GM23248 (cell line): ENCODE results near the gene ABR. TPM values are rescaled to one million over a fixed set of nuclear protein-coding genes. Genes with fewer than 3 reads are reported as not detected.

Experiments used
- DNase-seq: peaks from one replicate; pipeline ENCODE4 v3.0.0-alpha.2; 2015
- H2AFZ ChIP-seq: fragments of 200-600 bp; sonication (generic); 2 replicates; pipeline ENCODE4 v1.6.1; 2016; ENCODE audit warnings: antibody characterized with exemption
- H3F3A ChIP-seq: fragments of 200-600 bp; sonication (generic); 2 replicates; pipeline ENCODE4 v1.6.1; 2016; ENCODE audit warnings: mild to moderate bottlenecking, antibody characterized with exemption, mixed run types; ENCODE audit not compliant: insufficient read depth
- H3K27ac ChIP-seq: fragments of 200-600 bp; sonication (generic); 2 replicates; pipeline ENCODE4 v1.5.1; 2016; ENCODE audit warnings: mild to moderate bottlenecking
- H3K27me3 ChIP-seq: fragments of 200-600 bp; sonication (generic); replicated peaks from 2 replicates; pipeline ENCODE4 v1.6.1; 2016; ENCODE audit warnings: mild to moderate bottlenecking; ENCODE audit not compliant: insufficient read depth
- H3K36me3 ChIP-seq: fragments of 200-600 bp; sonication (generic); 2 replicates; pipeline ENCODE4 v1.6.1; 2016; ENCODE audit warnings: low read depth, mild to moderate bottlenecking
- H3K4me1 ChIP-seq: fragments of 200-600 bp; sonication (generic); 2 replicates; pipeline ENCODE4 v1.6.1; 2016; ENCODE audit warnings: mild to moderate bottlenecking; ENCODE audit not compliant: insufficient read depth
- H3K4me2 ChIP-seq: fragments of 200-600 bp; sonication (generic); one replicate; pipeline ENCODE4 v1.6.1; 2016; ENCODE audit warnings: mild to moderate bottlenecking; ENCODE audit not compliant: unreplicated experiment
- H3K4me3 ChIP-seq: fragments of 200-600 bp; sonication (generic); 2 replicates; pipeline ENCODE4 v1.5.1; 2016; ENCODE audit warnings: mild to moderate bottlenecking
- H3K79me2 ChIP-seq: fragments of 200-600 bp; sonication (generic); 2 replicates; pipeline ENCODE4 v1.6.1; 2016; ENCODE audit warnings: mild to moderate bottlenecking; ENCODE audit not compliant: insufficient read depth
- H3K9ac ChIP-seq: fragments of 200-600 bp; sonication (generic); 2 replicates; pipeline ENCODE4 v1.6.1; 2016; ENCODE audit warnings: mild to moderate bottlenecking
- H3K9me2 ChIP-seq: fragments of 200-600 bp; sonication (generic); 2 replicates; pipeline ENCODE4 v1.6.1; 2016; ENCODE audit warnings: mixed run types, mild to moderate bottlenecking, moderate library complexity; ENCODE audit not compliant: insufficient read depth
- H3K9me3 ChIP-seq: fragments of 200-600 bp; sonication (generic); one replicate; pipeline ENCODE4 v1.6.1; 2017; ENCODE audit warnings: low read depth
- H4K20me1 ChIP-seq: fragments of 200-600 bp; sonication (generic); 2 replicates; pipeline ENCODE4 v1.6.0; 2016; ENCODE audit not compliant: insufficient read depth
- EZH2 ChIP-seq: fragments of 200-600 bp; sonication (generic); IDR thresholded peaks from 2 replicates; pipeline ENCODE4 v1.6.1; 2018; ENCODE audit warnings: antibody characterized with exemption, mild to moderate bottlenecking; ENCODE audit not compliant: insufficient read depth, poor library complexity, severe bottlenecking
- EZH2phosphoT487 ChIP-seq: fragments of 200-600 bp; sonication (generic); IDR thresholded peaks from 2 replicates; pipeline ENCODE4 v1.6.1; 2018; ENCODE audit warnings: antibody characterized with exemption, moderate library complexity, mild to moderate bottlenecking, low read depth; ENCODE audit not compliant: insufficient read depth
- WGBS, 2 experiments: methylation state at CpG; one replicate each; pipeline ENCODE4 v1.1.6; 2015 to 2017; ENCODE audit warnings: low lambda C conversion rate in 2 of 2, low coverage in 1 of 2; ENCODE audit errors: missing lambda C conversion rate in 2 of 2; 5-methylcytosine and 5-hydroxymethylcytosine counted together
- in situ Hi-C: fragments of 300-500 bp; cut with MboI; formaldehyde crosslinking; loops from 2 replicates; pipeline ENCODE4 v1.15.0; 2020
- polyA plus RNA-seq: library from polyadenylated mRNA; unstranded; fragments of >200 nt; fragmentation: Nextera tagmentation; extraction: Ambion mirVana; gene quantifications from 2 replicates; pipeline ENCODE4 v1.2.1, GENCODE V29; 2016
- total RNA-seq: library from RNA; depleted of rRNA; stranded (reverse); fragments of >200 nt; shearing (Covaris generic); gene quantifications from 2 replicates; pipeline ENCODE4 v1.2.3, GENCODE V29; 2014

ABR gene
- total and polyA plus RNA-seq, 2 experiments from 2014 or later = 24.4 to 38.2 TPM

GRCh38 chr17:1027044-1027443 is 152.7 kb downstream of the ABR start:
- Histone ChIP-seq H3K9me3 (no peaks in the 10 kb centered on the region), H2AFZ (no peak overlapping the region), H3K9me2 (no peaks in the 10 kb centered on the region), H3K27ac (no peak overlapping the region), H3K4me1 (peaks cover 5% of the 10 kb centered on the region; the same call in 1 of the 2 replicates), H3F3A (no peaks in the 10 kb centered on the region), H3K36me3 (no peaks in the 10 kb centered on the region), H3K4me3 (no peak overlapping the region), H3K27me3 (no peaks in the 10 kb centered on the region), H3K79me2 (no peaks in the 10 kb centered on the region), H3K9ac (no peak overlapping the region), H3K4me2 (no peak overlapping the region), H4K20me1 (no peaks in the 10 kb centered on the region)
- WGBS, 2 experiments = 83 to 92% methylated on average over 8 to 9 of the region's 9 CpGs
- no peak for DNase-seq
- TF ChIP-seq EZH2phosphoT487 = no peak
- TF ChIP-seq EZH2 = no peak
- in situ Hi-C loops = no loop called here

GRCh38 chr17:1026599-1026975 is 153.2 kb downstream of the ABR start:
- H3K4me3 ChIP-seq = no peak overlapping the region
- no peak for DNase-seq
- H3K79me2 ChIP-seq = no peaks in the 10 kb centered on the region
- no peaks in the 10 kb centered on the region for H4K20me1 ChIP-seq
- H3K27ac ChIP-seq = no peak overlapping the region
- H3K9me3 ChIP-seq = no peaks in the 10 kb centered on the region
- no peak overlapping the region for H3K9ac ChIP-seq
- H3K9me2 ChIP-seq = no peaks in the 10 kb centered on the region
- no peak overlapping the region for H3K4me2 ChIP-seq
- H3K4me1 ChIP-seq = peaks cover 5% of the 10 kb centered on the region; the same call in 1 of the 2 replicates
- no peaks in the 10 kb centered on the region for H3K27me3 ChIP-seq
- H3F3A ChIP-seq = no peaks in the 10 kb centered on the region
- TF ChIP-seq EZH2 (no peak), EZH2phosphoT487 (no peak)
- 98 to 99% methylated on average over 10 of the region's 10 CpGs for WGBS, 2 experiments
- no peaks in the 10 kb centered on the region for H3K36me3 ChIP-seq
- in situ Hi-C loops = no loop called here
- no peak overlapping the region for H2AFZ ChIP-seq

DNA sequence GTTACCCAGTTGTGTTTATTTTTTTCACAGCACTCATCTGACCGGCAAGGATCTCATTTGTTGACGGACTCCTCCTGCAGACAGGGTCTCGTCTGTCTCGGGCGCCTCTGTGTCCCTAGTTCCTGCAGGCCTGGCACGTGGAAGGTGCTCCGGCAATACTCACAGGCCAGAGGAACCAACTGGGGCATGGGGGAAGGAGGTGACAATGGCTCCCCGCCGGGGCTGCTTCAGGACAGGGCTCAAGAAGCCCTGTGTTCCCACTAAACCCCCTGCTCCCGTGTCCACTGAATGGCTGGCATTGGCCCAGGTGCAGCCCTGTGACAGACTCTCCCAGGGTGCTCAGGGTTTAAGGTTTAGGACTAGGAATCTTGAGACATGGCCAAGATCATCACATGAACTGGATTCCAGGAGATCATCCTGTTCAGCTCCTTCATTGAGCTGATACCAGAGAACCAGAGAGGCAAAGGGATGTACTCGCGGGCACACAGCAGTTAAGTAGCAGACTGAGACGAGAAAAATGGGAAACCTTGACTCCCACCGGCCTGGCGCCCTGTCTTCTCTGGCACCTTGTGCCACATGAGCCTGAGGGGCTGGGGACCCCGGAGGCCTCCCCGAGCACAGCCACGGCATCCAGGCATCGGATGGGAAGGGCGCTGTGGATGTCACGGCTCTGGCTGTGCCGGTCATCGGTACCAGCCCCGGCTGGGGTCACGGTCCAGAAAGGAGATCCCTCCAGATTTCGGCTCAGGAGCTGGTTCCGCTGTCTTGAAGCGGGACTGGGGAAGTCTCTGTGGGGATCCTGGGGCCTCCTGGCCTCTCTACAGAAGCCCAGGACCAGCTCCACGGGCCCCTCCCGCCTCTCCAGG is 153.8 kb downstream of the ABR start:
- Histone ChIP-seq H2AFZ (no peak overlapping the region), H3K27me3 (no peaks in the 10 kb centered on the region), H3K9me3 (no peaks in the 10 kb centered on the region), H3K4me1 (peaks cover 5% of the 10 kb centered on the region; the same call in 1 of the 2 replicates), H3K9ac (no peak overlapping the region), H3K9me2 (no peaks in the 10 kb centered on the region), H3K36me3 (no peaks in the 10 kb centered on the region), H3K4me2 (no peak overlapping the region), H3K79me2 (no peaks in the 10 kb centered on the region), H4K20me1 (no peaks in the 10 kb centered on the region), H3K4me3 (no peak overlapping the region), H3K27ac (no peak overlapping the region), H3F3A (no peaks in the 10 kb centered on the region)
- in situ Hi-C loops = no loop called here
- no peak for TF ChIP-seq EZH2phosphoT487
- no peak for TF ChIP-seq EZH2
- 88 to 90% methylated on average over 28 of the region's 30 CpGs for WGBS, 2 experiments
- no peak for DNase-seq

DNA sequence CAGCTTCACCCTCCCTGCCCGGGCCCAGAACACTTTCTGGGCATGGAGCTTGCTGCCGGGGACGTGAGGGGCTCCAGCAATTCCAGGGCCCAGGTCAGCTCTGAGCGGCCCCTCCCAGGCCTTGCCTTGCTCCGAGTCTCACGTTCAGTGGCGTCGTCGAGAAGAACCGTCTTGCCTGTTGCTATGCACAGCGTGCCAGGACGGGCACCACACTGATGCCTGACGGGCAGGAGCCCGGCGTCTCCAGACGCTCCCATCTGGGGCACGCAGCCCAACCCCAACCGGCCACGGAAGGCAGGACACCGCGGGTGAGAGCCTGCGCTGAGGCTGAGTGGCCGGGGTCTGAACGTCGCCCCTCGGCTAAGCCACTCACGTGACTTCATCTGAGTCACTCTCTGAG is 155.7 kb downstream of the ABR start:
- in situ Hi-C loops = no loop called here
- H4K20me1 ChIP-seq = no peaks in the 10 kb centered on the region
- DNase-seq = no peak
- no peak overlapping the region for H3K4me2 ChIP-seq
- H2AFZ ChIP-seq = no peak overlapping the region
- H3K9ac ChIP-seq = no peak overlapping the region
- no peaks in the 10 kb centered on the region for H3K27me3 ChIP-seq
- H3K79me2 ChIP-seq = no peaks in the 10 kb centered on the region
- 90 to 94% methylated on average over 23 to 26 of the region's 27 CpGs for WGBS, 2 experiments
- no peaks in the 10 kb centered on the region for H3K9me3 ChIP-seq
- H3K27ac ChIP-seq = no peak overlapping the region
- H3K4me3 ChIP-seq = no peak overlapping the region
- peaks cover 3% of the 10 kb centered on the region; the same call in 1 of the 2 replicates for H3K4me1 ChIP-seq
- no peaks in the 10 kb centered on the region for H3K9me2 ChIP-seq
- H3F3A ChIP-seq = no peaks in the 10 kb centered on the region
- TF ChIP-seq EZH2phosphoT487 (no peak), EZH2 (no peak)
- H3K36me3 ChIP-seq = no peaks in the 10 kb centered on the region
